Loucy (cell line): ENCODE data around the gene USH1G.

Experiments
- EZH2phosphoT487 ChIP-seq: fragments of 200-600 bp; IDR thresholded peaks from 2 replicates; pipeline ENCODE4 v1.6.1; 2018; ENCODE audit warnings: antibody characterized with exemption, mild to moderate bottlenecking, moderate library complexity, borderline replicate concordance
- TF ChIP-seq, protein P1 (sequence below): fragments of 200-600 bp; sonication (generic); conservative IDR thresholded peaks from 2 replicates; pipeline ENCODE4 v1.5.1; 2014; ENCODE audit warnings: mild to moderate bottlenecking, antibody characterized with exemption, low read length

DNA sequence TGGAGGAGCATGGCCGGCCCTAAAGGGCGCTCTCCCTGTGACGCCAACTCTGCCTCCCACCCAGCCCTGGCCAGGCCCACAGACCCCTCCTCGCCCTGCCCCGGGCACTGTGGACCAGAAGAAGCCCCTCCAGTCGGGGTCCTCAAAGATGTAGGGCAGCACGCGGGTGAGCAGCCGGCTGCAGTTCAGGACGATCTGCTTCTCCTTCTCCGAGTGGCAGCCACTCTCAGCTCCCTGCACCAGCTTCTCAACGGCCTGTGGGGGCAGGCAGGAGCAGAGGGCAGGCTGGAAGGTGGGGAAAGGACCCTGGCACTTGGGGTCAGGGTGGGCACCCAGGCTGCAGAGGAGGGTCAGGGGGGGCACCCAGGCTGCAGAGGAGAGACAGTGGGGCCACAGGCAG lies 40.6 kb upstream of the USH1G start:
- TF ChIP-seq, protein P1, sequence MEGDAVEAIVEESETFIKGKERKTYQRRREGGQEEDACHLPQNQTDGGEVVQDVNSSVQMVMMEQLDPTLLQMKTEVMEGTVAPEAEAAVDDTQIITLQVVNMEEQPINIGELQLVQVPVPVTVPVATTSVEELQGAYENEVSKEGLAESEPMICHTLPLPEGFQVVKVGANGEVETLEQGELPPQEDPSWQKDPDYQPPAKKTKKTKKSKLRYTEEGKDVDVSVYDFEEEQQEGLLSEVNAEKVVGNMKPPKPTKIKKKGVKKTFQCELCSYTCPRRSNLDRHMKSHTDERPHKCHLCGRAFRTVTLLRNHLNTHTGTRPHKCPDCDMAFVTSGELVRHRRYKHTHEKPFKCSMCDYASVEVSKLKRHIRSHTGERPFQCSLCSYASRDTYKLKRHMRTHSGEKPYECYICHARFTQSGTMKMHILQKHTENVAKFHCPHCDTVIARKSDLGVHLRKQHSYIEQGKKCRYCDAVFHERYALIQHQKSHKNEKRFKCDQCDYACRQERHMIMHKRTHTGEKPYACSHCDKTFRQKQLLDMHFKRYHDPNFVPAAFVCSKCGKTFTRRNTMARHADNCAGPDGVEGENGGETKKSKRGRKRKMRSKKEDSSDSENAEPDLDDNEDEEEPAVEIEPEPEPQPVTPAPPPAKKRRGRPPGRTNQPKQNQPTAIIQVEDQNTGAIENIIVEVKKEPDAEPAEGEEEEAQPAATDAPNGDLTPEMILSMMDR, result peak; percentile 33
- no peak for TF ChIP-seq EZH2phosphoT487
